SW480 (cell line): ENCODE results near the gene RBM5.

ENCODE experiments used
- DNase-seq: peaks from one replicate; pipeline ENCODE4 v3.0.0-alpha.2; 2016; ENCODE audit warnings: low spot score

Gene RBM5

GRCh38 chr3:50160561-50160983, 71.9 kb downstream of the RBM5 start:
- no peak for DNase-seq

- no peak for DNase-seq
Observed at GRCh38 chr3:50161320-50161719, 72.6 kb downstream of the RBM5 start.

GRCh38 chr3:50162034-50162883, 73.5 kb downstream of the RBM5 start:
- no peak for DNase-seq

- DNase-seq = no peak
Observed at GRCh38 chr3:50163572-50164455, 75.1 kb downstream of the RBM5 start.

- DNase-seq = no peak
Observed at GRCh38 chr3:50164481-50164880, 75.8 kb downstream of the RBM5 start.

GRCh38 chr3:50164984-50165909, 76.5 kb downstream of the RBM5 start:
- no peak for DNase-seq

GRCh38 chr3:50165910-50166538, 77.3 kb downstream of the RBM5 start:
- no peak for DNase-seq

GRCh38 chr3:50166620-50167019, 77.9 kb downstream of the RBM5 start:
- DNase-seq = no peak

GRCh38 chr3:50167069-50167840, 78.5 kb downstream of the RBM5 start:
- peak; percentile 63 for DNase-seq

GRCh38 chr3:50167841-50168209, 79.1 kb downstream of the RBM5 start:
- no peak for DNase-seq

GRCh38 chr3:50168388-50168787, 79.7 kb downstream of the RBM5 start:
- no peak for DNase-seq
